ENCODE data around the gene MCC. TPM values are rescaled to one million over a fixed set of nuclear protein-coding genes. Genes with fewer than 3 reads are reported as not detected.
A peak's percentile ranks its signal among the peaks of the same experiment; 100 is the strongest.

Gene MCC
- polyA plus RNA-seq, 10 donors = 12.7 to 22.2 (median 15.2) TPM

- DNase-seq = no peak
Observed at GRCh38 chr5:113273948-113274347, 214.3 kb downstream of the MCC start.

GRCh38 chr5:113271745-113272454, 216.4 kb downstream of the MCC start:
- DNase-seq = no peak

- no peak for DNase-seq
Observed at GRCh38 chr5:113271015-113271414, 217.2 kb downstream of the MCC start.

GRCh38 chr5:113270086-113270485, 218.2 kb downstream of the MCC start:
- no peak for DNase-seq

- no peak for DNase-seq
Observed at GRCh38 chr5:113269023-113269997, 218.9 kb downstream of the MCC start.

- no peak for DNase-seq
Observed at GRCh38 chr5:113268232-113268631, 220.0 kb downstream of the MCC start.

GRCh38 chr5:113267361-113267900, 220.8 kb downstream of the MCC start:
- DNase-seq = no peak

- DNase-seq = no peak
Observed at GRCh38 chr5:113266913-113267227, 221.4 kb downstream of the MCC start.

GRCh38 chr5:113266227-113266912, 221.9 kb downstream of the MCC start:
- no peak for DNase-seq

GRCh38 chr5:113265190-113265589, 223.1 kb downstream of the MCC start:
- no peak for DNase-seq

- DNase-seq = peak; percentile 49 to 86 (median 62)
Observed at GRCh38 chr5:113264046-113264445, 224.2 kb downstream of the MCC start.

GRCh38 chr5:113263545-113263944, 224.7 kb downstream of the MCC start:
- DNase-seq = no peak

GRCh38 chr5:113262674-113263073, 225.6 kb downstream of the MCC start:
- DNase-seq = no peak

- DNase-seq = no peak
Observed at GRCh38 chr5:113259034-113259433, 229.2 kb downstream of the MCC start.

GRCh38 chr5:113257545-113257944, 230.7 kb downstream of the MCC start:
- DNase-seq = no peak

- no peak for DNase-seq
Observed at GRCh38 chr5:113256671-113257452, 231.4 kb downstream of the MCC start.

- no peak for DNase-seq
Observed at GRCh38 chr5:113255579-113256386, 232.5 kb downstream of the MCC start.

- peak in 1 of 3 donors; percentile 49 for DNase-seq
Observed at GRCh38 chr5:113255105-113255504, 233.1 kb downstream of the MCC start.

- no peak for DNase-seq
Observed at GRCh38 chr5:113253037-113253436, 235.2 kb downstream of the MCC start.

- no peak for DNase-seq
Observed at GRCh38 chr5:113252066-113252465, 236.2 kb downstream of the MCC start.

Data from muscle of back (tissue), 11 donors.